GM23248 (cell line): Measurements from ENCODE around the gene ABHD1.

Experiments used
- EZH2 ChIP-seq: fragments of 200-600 bp; sonication (generic); IDR thresholded peaks from 2 replicates; pipeline ENCODE4 v1.6.1; 2018; ENCODE audit warnings: antibody characterized with exemption, mild to moderate bottlenecking; ENCODE audit not compliant: insufficient read depth, poor library complexity, severe bottlenecking
- EZH2phosphoT487 ChIP-seq: fragments of 200-600 bp; sonication (generic); IDR thresholded peaks from 2 replicates; pipeline ENCODE4 v1.6.1; 2018; ENCODE audit warnings: antibody characterized with exemption, moderate library complexity, mild to moderate bottlenecking, low read depth; ENCODE audit not compliant: insufficient read depth

GRCh38 chr2:27148801-27149439 lies 25.3 kb downstream of the ABHD1 start, which contains the start of gene TCF23:
- TF ChIP-seq EZH2 (no peak), EZH2phosphoT487 (no peak)
